ENCODE measurements around the gene NDUFV2. TPM values are rescaled to one million over a fixed set of nuclear protein-coding genes. Genes with fewer than 3 reads are reported as not detected.

Gene NDUFV2
- total RNA-seq, 2 experiments from 2014 or later = 230 to 231 TPM

DNA sequence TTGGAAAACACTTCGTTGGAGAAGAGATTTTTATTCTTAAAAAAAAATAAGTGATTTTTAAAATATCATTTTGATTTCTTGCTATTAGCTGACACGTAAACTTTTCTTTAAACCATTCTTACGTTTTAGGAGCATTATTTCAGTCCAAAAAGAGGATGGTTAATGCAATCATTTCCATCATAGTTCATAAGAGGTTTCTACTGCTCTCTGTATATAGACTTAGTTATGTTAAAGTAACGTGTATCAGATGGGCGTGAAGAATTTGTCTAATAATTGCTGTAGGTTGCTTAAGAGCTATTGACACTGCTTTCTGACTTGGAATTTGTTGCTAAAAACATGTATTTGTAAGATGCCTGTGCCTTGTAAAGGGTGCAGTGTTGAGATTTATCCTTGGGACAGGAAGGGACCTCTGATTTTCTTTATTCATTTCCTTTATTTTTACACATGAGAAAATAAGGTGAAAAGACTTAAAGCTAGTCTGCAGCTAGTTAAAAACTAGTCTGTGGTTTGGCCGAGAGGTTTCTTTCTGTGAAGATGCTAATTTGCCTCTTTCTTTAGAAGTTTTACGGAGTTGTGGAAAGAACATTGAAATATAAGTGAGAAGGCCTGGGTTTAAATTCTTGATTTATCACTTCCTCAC is 37.0 kb downstream of the NDUFV2 start:
- H3K27me3 Mint-ChIP-seq = no peaks in the 10 kb centered on the region
- peaks cover 43% of the 10 kb centered on the region for H3K36me3 Mint-ChIP-seq (ENCODE audit: low read depth)
- DNase-seq = no peak
- ChIA-PET CTCF (interaction anchor here (0.6 to 9.4 kb wide), 7 partner anchors 8 to 195 kb away, joined by 3 to 66 read pairs (median 9); partner anchors contain the start of genes NDUFV2 and TWSG1), POLR2A (interaction anchor here (0.7 to 21.7 kb wide), 5 partner anchors 8 to 199 kb away, joined by 3 to 914 read pairs (median 16); partner anchors contain the start of gene NDUFV2)
- Histone ChIP-seq H3K27ac (ENCODE audit: low read depth in 1 of 2, low read length in 2 of 2) (peak overlapping the region; percentile 76 to 88), H3K4me1 (ENCODE audit: insufficient read depth, low read length) (peaks cover 31% of the 10 kb centered on the region), H3K36me3 (ENCODE audit: insufficient read depth, low read length) (no peaks in the 10 kb centered on the region), H3K27me3 (ENCODE audit: control insufficient read depth in 1 of 2, insufficient read depth in 2 of 2, low read length in 2 of 2) (no peaks in the 10 kb centered on the region), H3K4me3 (ENCODE audit: low read length) (peak overlapping the region; percentile 63), H3K9me3 (ENCODE audit: control insufficient read depth in 1 of 2, insufficient read depth in 1 of 2, low read length in 2 of 2) (no peaks in the 10 kb centered on the region)
- TF ChIP-seq, protein P1, sequence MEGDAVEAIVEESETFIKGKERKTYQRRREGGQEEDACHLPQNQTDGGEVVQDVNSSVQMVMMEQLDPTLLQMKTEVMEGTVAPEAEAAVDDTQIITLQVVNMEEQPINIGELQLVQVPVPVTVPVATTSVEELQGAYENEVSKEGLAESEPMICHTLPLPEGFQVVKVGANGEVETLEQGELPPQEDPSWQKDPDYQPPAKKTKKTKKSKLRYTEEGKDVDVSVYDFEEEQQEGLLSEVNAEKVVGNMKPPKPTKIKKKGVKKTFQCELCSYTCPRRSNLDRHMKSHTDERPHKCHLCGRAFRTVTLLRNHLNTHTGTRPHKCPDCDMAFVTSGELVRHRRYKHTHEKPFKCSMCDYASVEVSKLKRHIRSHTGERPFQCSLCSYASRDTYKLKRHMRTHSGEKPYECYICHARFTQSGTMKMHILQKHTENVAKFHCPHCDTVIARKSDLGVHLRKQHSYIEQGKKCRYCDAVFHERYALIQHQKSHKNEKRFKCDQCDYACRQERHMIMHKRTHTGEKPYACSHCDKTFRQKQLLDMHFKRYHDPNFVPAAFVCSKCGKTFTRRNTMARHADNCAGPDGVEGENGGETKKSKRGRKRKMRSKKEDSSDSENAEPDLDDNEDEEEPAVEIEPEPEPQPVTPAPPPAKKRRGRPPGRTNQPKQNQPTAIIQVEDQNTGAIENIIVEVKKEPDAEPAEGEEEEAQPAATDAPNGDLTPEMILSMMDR (IDR thresholded peaks at IDR 0.05) = no peak
- intact Hi-C loops (cut with DNase I, micrococcal nuclease) = loop anchor here in 1 of 2 experiments (2.0 to 10.0 kb wide), 3 partner anchors 193 to 475 kb away; partner anchors contain the start of genes PPP4R1, RALBP1 and TWSG1
- H3K4me1 Mint-ChIP-seq (ENCODE audit: low read depth) = peaks cover 81% of the 10 kb centered on the region
- H3K27ac Mint-ChIP-seq = peak overlapping the region; percentile 98
- H3K9me3 Mint-ChIP-seq = no peaks in the 10 kb centered on the region
- peak overlapping the region; percentile 98 for H3K4me3 Mint-ChIP-seq
- ATAC-seq (ENCODE audit: poor library complexity) = no peak

DNA sequence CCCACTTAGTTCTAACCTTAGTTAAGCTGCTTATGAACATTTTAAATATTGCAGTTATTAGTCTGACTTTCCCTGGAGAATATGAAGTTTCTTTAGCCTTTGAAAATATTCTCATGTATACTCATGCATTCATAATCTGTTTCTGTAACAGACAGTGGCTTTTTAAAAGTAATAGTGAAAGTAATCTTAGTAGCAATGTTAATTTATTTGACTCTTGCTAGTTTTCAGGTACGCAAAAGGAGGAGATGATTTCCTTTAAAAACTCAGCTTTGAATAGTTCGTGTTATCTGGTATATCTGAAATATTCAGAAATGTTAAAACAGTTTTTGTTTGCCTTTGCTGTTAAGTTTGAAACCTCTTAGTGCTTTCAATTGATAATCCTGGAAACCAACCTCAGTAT is 37.9 kb downstream of the NDUFV2 start:
- peaks cover 38% of the 10 kb centered on the region for H3K36me3 Mint-ChIP-seq (ENCODE audit: low read depth)
- peak in 1 of 14 experiments; percentile 49 for DNase-seq
- TF ChIP-seq, protein P1 (IDR thresholded peaks at IDR 0.05) = no peak
- intact Hi-C loops (cut with DNase I, micrococcal nuclease) = no loop called here
- Histone ChIP-seq H3K4me1 (ENCODE audit: insufficient read depth, low read length) (peaks cover 27% of the 10 kb centered on the region), H3K9me3 (ENCODE audit: control insufficient read depth in 1 of 2, insufficient read depth in 1 of 2, low read length in 2 of 2) (no peaks in the 10 kb centered on the region), H3K27ac (ENCODE audit: low read depth in 1 of 2, low read length in 2 of 2) (peak overlapping the region; percentile 27 to 76), H3K4me3 (ENCODE audit: low read length) (peak overlapping the region; percentile 63), H3K27me3 (ENCODE audit: control insufficient read depth in 1 of 2, insufficient read depth in 2 of 2, low read length in 2 of 2) (no peaks in the 10 kb centered on the region), H3K36me3 (ENCODE audit: insufficient read depth, low read length) (no peaks in the 10 kb centered on the region)
- no peaks in the 10 kb centered on the region for H3K9me3 Mint-ChIP-seq
- no peak for ATAC-seq (ENCODE audit: poor library complexity)
- H3K27ac Mint-ChIP-seq = peak overlapping the region; percentile 98
- CTCF ChIA-PET = interaction anchor here (1.0 to 9.4 kb wide), 6 partner anchors 7 to 194 kb away, joined by 3 to 66 read pairs (median 8); partner anchors contain the start of genes NDUFV2 and TWSG1
- H3K27me3 Mint-ChIP-seq = no peaks in the 10 kb centered on the region
- H3K4me3 Mint-ChIP-seq = peak overlapping the region; percentile 98
- H3K4me1 Mint-ChIP-seq (ENCODE audit: low read depth) = peaks cover 79% of the 10 kb centered on the region
- POLR2A ChIA-PET = interaction anchor here (1.5 to 21.7 kb wide), 4 partner anchors 11 to 774 kb away, joined by 4 to 914 read pairs (median 10); partner anchors contain the start of genes NDUFV2 and VAPA

DNA sequence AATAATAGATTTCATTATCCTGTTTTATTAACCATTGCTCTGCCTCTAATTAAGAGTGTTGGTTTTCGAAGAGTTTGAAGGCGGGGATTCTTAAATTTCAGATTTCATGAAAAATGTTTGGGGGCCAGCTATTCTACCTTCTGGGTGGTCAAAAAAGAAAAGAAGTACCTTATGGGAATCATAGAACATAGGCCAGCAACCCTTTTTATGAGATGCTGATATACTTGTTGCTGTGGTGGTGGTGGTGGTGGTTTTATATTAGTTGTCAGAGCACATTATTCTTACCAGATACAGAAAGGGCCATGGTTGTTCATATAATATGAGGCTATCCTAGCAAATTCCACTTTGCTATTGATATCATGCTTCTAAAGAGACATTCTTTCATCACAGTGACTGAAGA is 38.5 kb downstream of the NDUFV2 start:
- Mint-ChIP-seq H3K4me1 (ENCODE audit: low read depth) (peaks cover 79% of the 10 kb centered on the region), H3K36me3 (ENCODE audit: low read depth) (peaks cover 32% of the 10 kb centered on the region), H3K9me3 (no peaks in the 10 kb centered on the region), H3K27ac (peak overlapping the region; percentile 98), H3K27me3 (no peaks in the 10 kb centered on the region), H3K4me3 (peak overlapping the region; percentile 98)
- ATAC-seq (ENCODE audit: poor library complexity) = no peak
- ChIA-PET CTCF (interaction anchor here (1.8 to 9.4 kb wide), 3 partner anchors 22 to 67 kb away, joined by 4 to 66 read pairs (median 14); partner anchors contain the start of gene NDUFV2), POLR2A (interaction anchor here (1.5 to 21.7 kb wide), 4 partner anchors 11 to 773 kb away, joined by 4 to 914 read pairs (median 10); partner anchors contain the start of genes NDUFV2 and VAPA)
- intact Hi-C loops (cut with DNase I, micrococcal nuclease) = no loop called here
- H3K9me3 ChIP-seq (ENCODE audit: control insufficient read depth in 1 of 2, insufficient read depth in 1 of 2, low read length in 2 of 2) = no peaks in the 10 kb centered on the region
- peak overlapping the region; percentile 15 to 76 for H3K27ac ChIP-seq (ENCODE audit: low read depth in 1 of 2, low read length in 2 of 2)
- peak overlapping the region; percentile 63 for H3K4me3 ChIP-seq (ENCODE audit: low read length)
- TF ChIP-seq, protein P1 (IDR thresholded peaks at IDR 0.05) = no peak
- no peak for DNase-seq
- H3K36me3 ChIP-seq (ENCODE audit: insufficient read depth, low read length) = no peaks in the 10 kb centered on the region
- H3K4me1 ChIP-seq (ENCODE audit: insufficient read depth, low read length) = peaks cover 25% of the 10 kb centered on the region
- H3K27me3 ChIP-seq (ENCODE audit: control insufficient read depth in 1 of 2, insufficient read depth in 2 of 2, low read length in 2 of 2) = no peaks in the 10 kb centered on the region
